ENCODE measurements around the gene CLGN. TPM values are rescaled to one million over a fixed set of nuclear protein-coding genes. Genes with fewer than 3 reads are reported as not detected.
A peak's percentile ranks its signal among the peaks of the same experiment; 100 is the strongest.

Gene CLGN, protein sequence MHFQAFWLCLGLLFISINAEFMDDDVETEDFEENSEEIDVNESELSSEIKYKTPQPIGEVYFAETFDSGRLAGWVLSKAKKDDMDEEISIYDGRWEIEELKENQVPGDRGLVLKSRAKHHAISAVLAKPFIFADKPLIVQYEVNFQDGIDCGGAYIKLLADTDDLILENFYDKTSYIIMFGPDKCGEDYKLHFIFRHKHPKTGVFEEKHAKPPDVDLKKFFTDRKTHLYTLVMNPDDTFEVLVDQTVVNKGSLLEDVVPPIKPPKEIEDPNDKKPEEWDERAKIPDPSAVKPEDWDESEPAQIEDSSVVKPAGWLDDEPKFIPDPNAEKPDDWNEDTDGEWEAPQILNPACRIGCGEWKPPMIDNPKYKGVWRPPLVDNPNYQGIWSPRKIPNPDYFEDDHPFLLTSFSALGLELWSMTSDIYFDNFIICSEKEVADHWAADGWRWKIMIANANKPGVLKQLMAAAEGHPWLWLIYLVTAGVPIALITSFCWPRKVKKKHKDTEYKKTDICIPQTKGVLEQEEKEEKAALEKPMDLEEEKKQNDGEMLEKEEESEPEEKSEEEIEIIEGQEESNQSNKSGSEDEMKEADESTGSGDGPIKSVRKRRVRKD
- 0.21 TPM for total RNA-seq (2013)
- polyA plus RNA-seq: under 1 TPM; 0.04 to 0.54 (median 0.10) TPM
- polyA minus RNA-seq: not detected in 2 replicates
- 0.08 to 18.9 (median 0.49) reads per million in 11 experiments for total RNA-seq

GRCh38 chr4:140427106-140427918, at the start of gene CLGN:
Gene CLGN, minus strand, starts transcription at chr4:140427648. Its CDS starts 14,570 bp downstream, at chr4:140413078.
- Histone ChIP-seq H3K9ac (ENCODE audit: insufficient read depth, low read length, poor library complexity, severe bottlenecking) (peak within 1 kb of the TSS; percentile 47), H3K9me3 (replicated peaks in 1 of 2; ENCODE audit: control insufficient read depth in 1 of 2, insufficient read depth in 1 of 2, low read length in 2 of 2) (no peaks in the 10 kb centered on the region), H3K4me1 (ENCODE audit: control insufficient read depth in 1 of 2, insufficient read depth in 2 of 2, low read length in 2 of 2) (peaks cover 10 to 14% of the 10 kb centered on the region in 2 donors), H3K4me2 (replicated peaks; ENCODE audit: extremely low read depth, low read length, poor library complexity, severe bottlenecking) (peak within 1 kb of the TSS; percentile 96), H3K36me3 (replicated peaks in 1 of 2; ENCODE audit: control insufficient read depth in 1 of 2, insufficient read depth in 2 of 2, low read length in 2 of 2) (no peaks in the 10 kb centered on the region), H3K27ac (ENCODE audit: low read depth in 1 of 2, low read length in 2 of 2) (no peak within 1 kb of the TSS), H4K20me1 (ENCODE audit: insufficient read depth, low read length) (no peaks in the 10 kb centered on the region), H3K4me3 (replicated peaks in 1 of 3; ENCODE audit: low read depth in 2 of 3, low read length in 3 of 3) (peak within 1 kb of the TSS; percentile 49 to 86 (median 61)), H3K79me2 (ENCODE audit: insufficient read depth, low read length) (no peaks in the 10 kb centered on the region), H2AFZ (ENCODE audit: insufficient read depth, low read depth, low read length, poor library complexity, severe bottlenecking) (peak within 1 kb of the TSS; percentile 93), H3K27me3 (ENCODE audit: control insufficient read depth in 2 of 2, insufficient read depth in 2 of 2, low read length in 2 of 2) (peaks cover 0 to 4% of the 10 kb centered on the region in 2 donors)
- peak within 1 kb of the TSS in 2 of 7 donors; percentile 46 to 64 for H3K27ac Mint-ChIP-seq
- peaks cover 4 to 10% (median 8%) of the 10 kb centered on the region in 3 donors for H3K27me3 Mint-ChIP-seq (ENCODE audit: low read depth in 3 of 3)
- under 1% methylated on average over 69 of the region's 73 CpGs for WGBS (ENCODE audit: insufficient coverage)
- intact Hi-C loops (cut with micrococcal nuclease): no loop called here
- peaks cover 13% of the 10 kb centered on the region for H3K4me1 Mint-ChIP-seq
- TF ChIP-seq, protein P1, sequence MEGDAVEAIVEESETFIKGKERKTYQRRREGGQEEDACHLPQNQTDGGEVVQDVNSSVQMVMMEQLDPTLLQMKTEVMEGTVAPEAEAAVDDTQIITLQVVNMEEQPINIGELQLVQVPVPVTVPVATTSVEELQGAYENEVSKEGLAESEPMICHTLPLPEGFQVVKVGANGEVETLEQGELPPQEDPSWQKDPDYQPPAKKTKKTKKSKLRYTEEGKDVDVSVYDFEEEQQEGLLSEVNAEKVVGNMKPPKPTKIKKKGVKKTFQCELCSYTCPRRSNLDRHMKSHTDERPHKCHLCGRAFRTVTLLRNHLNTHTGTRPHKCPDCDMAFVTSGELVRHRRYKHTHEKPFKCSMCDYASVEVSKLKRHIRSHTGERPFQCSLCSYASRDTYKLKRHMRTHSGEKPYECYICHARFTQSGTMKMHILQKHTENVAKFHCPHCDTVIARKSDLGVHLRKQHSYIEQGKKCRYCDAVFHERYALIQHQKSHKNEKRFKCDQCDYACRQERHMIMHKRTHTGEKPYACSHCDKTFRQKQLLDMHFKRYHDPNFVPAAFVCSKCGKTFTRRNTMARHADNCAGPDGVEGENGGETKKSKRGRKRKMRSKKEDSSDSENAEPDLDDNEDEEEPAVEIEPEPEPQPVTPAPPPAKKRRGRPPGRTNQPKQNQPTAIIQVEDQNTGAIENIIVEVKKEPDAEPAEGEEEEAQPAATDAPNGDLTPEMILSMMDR (IDR thresholded peaks at IDR 0.05): peak; percentile 29
- no peaks in the 10 kb centered on the region for H3K36me3 Mint-ChIP-seq
- H3K4me3 Mint-ChIP-seq: peak within 1 kb of the TSS; percentile 88 to 93
- H3K9me3 Mint-ChIP-seq: no peaks in the 10 kb centered on the region
- DNase-seq: peak; percentile 18 to 39 (median 29)

DNA sequence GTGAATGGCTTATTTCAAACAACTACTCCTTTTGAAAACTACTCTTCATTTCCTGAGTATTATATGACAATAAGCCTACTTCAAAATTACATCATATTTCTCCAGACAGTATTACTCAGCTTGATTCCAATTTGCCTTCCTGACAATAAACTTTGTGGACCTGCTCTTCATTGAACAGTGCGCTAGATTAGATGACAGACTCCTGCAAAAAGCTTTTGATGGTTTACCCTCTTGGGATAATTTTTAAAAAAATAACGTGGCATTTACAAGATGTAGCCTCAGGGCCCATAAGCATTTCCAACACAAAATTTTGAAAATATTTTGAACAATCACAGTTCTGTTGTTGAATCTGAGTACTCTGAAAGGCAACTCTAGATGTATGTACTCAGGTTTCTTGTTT, 44.7 kb upstream of the CLGN start:
- no peak overlapping the region for H2AFZ ChIP-seq (ENCODE audit: insufficient read depth, low read depth, low read length, poor library complexity, severe bottlenecking)
- H3K27ac ChIP-seq (ENCODE audit: low read depth in 1 of 2, low read length in 2 of 2): no peak overlapping the region
- 100% methylated on average over 1 of the region's 2 CpGs for WGBS (ENCODE audit: insufficient coverage)
- Mint-ChIP-seq H3K27ac (no peak overlapping the region), H3K4me3 (no peak overlapping the region), H3K9me3 (peaks cover 0 to 3% (median 2%) of the 10 kb centered on the region in 7 donors), H3K4me1 (no peaks in the 10 kb centered on the region), H3K36me3 (no peaks in the 10 kb centered on the region), H3K27me3 (ENCODE audit: low read depth in 3 of 3) (peaks cover 3 to 5% (median 3%) of the 10 kb centered on the region in 3 donors)
- H4K20me1 ChIP-seq (ENCODE audit: insufficient read depth, low read length): no peaks in the 10 kb centered on the region
- intact Hi-C loops (cut with micrococcal nuclease): no loop called here
- H3K27me3 ChIP-seq (ENCODE audit: control insufficient read depth in 2 of 2, insufficient read depth in 2 of 2, low read length in 2 of 2): peaks cover 0 to 2% of the 10 kb centered on the region in 2 donors
- H3K9me3 ChIP-seq (replicated peaks in 1 of 2; ENCODE audit: control insufficient read depth in 1 of 2, insufficient read depth in 1 of 2, low read length in 2 of 2): no peaks in the 10 kb centered on the region
- no peaks in the 10 kb centered on the region for H3K36me3 ChIP-seq (replicated peaks in 1 of 2; ENCODE audit: control insufficient read depth in 1 of 2, insufficient read depth in 2 of 2, low read length in 2 of 2)
- no peak overlapping the region for H3K4me3 ChIP-seq (replicated peaks in 1 of 3; ENCODE audit: low read depth in 2 of 3, low read length in 3 of 3)
- no peak overlapping the region for H3K4me2 ChIP-seq (replicated peaks; ENCODE audit: extremely low read depth, low read length, poor library complexity, severe bottlenecking)
- no peak overlapping the region for H3K9ac ChIP-seq (ENCODE audit: insufficient read depth, low read length, poor library complexity, severe bottlenecking)
- no peaks in the 10 kb centered on the region for H3K4me1 ChIP-seq (ENCODE audit: control insufficient read depth in 1 of 2, insufficient read depth in 2 of 2, low read length in 2 of 2)
- no peaks in the 10 kb centered on the region for H3K79me2 ChIP-seq (ENCODE audit: insufficient read depth, low read length)
- TF ChIP-seq, protein P1 (IDR thresholded peaks at IDR 0.05): no peak
- DNase-seq: no peak
